ENCODE data around the gene OSGEP.
A peak's percentile ranks its signal among the peaks of the same experiment; 100 is the strongest.

OSGEP gene

DNA sequence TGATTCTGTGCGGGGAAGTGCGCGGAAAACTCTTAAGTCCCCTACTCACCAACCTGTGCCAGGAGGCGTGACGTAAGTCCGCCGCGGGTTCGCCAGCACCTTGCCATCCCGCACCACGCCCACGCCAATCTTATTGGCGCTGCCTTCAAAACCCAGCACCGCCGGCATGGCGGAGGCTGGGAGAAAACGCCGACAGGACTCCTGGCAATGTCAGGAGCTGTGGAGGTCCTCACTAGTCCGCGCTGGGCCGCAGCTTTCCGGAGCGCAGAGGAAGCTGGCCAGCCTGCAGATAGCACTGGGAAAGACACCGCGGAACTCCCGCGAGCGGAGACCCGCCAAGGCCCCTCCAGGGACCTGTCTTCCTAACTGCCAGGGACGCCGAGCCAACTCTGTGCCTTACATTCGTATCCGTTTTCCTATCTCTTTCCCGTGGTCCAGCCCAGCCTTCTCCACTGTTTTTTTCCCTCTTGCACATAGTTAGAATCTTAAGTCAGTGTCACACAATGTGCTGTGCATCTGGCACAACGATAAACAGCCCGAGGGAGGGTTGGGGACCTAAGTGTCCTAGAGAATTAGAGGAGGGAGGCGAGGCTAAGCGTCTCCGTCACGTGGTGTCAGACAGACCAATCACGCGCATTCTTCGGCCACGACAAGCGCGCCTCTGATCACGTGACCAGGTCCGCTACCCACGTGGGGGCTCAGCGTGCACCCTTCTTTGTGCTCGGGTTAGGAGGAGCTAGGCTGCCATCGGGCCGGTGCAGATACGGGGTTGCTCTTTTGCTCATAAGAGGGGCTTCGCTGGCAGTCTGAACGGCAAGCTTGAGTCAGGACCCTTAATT lies at the start of gene OSGEP, which contains the start of gene APEX1:
Gene OSGEP (minus strand): TSS at position 297 of the 839 bp plus-strand sequence. CDS start 129 bp downstream, at position 168.
Gene APEX1 (plus strand): TSS at position 711 of the 839 bp plus-strand sequence. CDS start 420 bp downstream, outside the sequence.
- peak; percentile 99 for DNase-seq

DNA sequence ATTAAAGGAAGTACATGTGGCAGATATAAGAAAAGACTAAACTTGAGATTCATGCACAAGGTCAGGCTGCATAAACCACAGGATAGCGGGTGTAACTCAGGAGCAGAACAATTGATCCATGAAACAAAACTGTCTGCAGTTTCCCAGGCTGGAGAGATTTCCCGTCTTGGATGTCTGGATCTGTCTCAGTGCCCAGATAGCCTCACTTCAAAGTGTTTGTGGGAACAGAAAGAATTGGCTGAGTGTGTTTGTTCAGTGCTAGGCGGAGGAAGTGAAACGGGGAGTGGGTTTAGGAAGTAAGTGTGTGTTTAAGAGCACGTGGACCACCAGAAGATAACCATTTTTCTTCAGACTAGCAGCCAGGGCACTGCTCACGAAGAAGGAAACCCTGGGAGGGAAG lies 49.3 kb upstream of the OSGEP start:
- no peak for DNase-seq

DNA sequence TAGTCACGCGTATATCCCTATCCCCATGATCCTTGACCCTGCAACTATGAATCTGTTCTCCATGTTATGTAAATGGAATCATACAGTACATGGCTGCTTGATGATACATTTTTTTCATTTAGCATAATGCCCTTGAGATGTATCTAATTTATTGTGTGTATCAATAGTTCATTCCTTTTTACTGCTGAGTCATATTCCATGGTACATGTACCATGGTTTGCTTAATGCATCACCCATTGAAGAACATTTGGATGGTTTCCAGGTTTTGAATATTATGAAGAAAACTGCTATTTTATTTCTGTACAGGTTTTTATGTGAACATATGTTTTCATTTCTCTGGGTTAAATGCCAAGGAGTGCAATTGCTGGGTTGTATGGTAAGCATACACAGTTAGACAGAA lies 46.7 kb upstream of the OSGEP start:
- DNase-seq, result no peak

DNA sequence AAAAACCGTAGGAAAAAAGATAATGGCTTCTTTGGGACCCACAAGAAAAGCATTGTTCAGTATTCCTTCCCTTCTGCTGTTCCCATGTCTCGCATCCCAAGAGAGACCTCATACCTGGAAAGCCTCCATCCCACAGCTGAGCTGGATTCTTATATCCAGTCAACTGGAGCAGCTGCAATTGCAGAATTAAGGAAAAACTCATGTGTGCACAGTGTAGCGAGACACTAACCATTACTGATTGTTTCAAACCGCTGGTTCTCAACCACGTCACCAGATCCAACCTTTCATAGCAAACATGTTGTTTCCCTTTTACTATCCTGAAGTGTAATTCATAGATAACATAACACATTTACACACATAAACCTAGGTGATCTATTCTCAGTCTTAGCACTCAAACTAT lies 45.3 kb upstream of the OSGEP start:
- no peak for DNase-seq

DNA sequence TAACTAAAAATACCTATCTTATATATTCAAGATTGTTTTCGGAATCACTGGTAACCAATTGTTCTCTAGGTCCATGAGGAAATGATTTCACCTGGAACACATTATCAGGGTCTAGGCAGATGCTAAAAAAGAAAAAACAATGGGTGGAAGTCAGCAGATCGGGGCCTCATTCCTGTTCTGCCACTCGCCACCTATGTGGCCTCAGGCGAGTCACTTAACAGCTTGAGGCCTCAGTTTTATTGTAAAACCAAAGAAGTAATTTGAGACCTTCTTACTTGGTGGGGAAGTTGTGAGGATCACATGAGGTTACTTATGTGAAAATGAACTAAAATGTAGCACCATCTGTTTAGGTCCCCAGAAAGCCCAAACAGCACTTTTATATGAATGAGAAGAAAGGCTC lies 44.5 kb upstream of the OSGEP start:
- no peak for DNase-seq

DNA sequence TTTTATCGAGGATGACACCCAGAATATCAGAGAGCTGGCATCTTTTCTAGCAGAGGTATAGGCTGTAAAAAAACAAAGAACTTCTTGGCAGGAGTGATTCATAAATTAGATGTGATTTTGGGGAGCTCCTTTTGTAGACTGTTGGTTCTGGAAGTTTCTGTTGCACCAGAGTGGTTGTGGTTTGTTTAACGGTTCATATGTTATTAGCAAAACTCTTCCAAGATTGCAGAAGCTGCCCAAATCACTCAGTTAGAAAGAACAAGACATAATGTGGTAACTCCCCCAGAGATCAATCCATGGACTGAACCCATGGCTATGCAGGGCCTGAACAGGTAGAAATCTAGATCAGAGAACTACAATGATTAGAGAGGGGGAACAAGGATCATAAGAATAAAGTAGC lies 44.0 kb upstream of the OSGEP start:
- DNase-seq, result no peak

DNA sequence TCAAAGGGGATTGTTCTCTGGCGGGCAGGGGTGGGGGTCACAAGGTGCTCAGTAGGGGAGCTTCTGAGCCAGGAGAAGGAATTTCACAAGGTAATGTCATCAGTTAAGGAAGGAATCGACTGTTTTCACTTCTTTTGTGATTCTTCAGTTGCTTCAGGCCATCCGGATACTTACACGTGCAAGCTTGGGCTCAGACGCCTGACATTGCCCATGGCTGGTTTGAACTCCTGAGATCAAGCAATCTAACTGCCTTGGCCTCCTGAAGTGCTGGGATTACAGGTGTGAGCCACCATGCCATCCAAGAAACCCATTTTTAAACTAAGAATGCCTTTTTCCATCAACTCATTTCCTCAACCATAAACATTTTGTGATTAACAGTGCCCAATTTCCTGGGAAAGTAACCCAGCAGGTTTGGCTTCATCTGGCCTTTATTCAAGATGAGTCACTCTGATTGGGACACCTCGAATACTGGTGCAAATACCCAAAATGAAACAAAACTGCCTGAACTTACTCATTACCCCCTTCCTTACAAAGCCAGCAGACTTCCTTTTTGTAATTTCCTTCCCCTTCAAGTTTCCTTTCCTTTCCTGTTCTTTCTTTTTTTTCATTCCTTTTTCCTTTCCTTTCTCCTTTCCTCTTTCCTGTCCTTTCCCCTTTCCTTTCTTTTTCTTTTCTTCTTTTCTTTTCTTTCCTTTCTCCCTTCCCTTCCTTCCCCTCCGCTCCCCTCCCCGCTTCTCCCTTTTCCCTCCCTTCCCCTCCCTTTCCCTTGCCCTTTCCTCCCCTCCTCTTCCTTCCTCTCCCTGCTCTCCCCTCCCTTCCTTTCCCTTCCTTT lies 40.5 kb upstream of the OSGEP start:
- peak; percentile 15 for DNase-seq

DNA sequence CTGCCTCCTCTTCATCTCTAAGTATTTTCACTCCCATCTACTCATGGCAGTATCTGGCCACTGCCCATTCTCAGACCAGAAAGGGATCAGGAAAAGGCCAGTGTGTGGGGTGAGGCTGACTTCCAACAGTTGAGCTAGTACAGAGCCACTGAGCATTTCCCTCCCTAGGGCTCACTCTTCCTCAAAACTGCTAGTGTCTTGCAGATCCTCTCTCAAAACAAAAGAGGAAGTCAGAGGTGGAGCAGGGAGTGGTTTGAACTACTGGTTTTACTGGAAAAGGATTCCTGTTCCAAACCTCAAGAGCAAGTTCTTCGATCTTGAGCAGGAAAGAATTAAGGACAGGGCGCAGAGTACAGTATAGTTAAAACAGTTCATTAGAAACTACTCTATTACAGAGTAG lies 39.0 kb upstream of the OSGEP start:
- DNase-seq, result peak; percentile 10

DNA sequence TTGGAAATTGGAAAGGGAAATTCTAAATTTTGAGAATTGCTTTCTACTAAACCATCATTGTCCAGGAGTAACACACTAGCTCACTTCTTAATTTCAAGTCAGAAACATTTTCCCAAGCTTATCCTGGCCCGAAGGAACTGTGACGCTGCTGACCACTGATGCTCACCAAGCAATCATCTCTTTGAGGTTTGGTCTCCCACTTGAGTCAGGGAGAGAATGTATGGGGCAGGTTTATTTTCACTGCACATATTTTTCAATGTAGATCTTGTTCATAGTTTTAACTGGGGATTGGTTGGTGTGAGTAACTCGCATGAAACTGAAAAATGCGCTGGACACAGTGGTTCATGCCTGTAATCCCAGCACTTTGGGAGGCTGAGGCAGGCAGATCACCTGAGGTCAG lies 37.9 kb upstream of the OSGEP start:
- no peak for DNase-seq

DNA sequence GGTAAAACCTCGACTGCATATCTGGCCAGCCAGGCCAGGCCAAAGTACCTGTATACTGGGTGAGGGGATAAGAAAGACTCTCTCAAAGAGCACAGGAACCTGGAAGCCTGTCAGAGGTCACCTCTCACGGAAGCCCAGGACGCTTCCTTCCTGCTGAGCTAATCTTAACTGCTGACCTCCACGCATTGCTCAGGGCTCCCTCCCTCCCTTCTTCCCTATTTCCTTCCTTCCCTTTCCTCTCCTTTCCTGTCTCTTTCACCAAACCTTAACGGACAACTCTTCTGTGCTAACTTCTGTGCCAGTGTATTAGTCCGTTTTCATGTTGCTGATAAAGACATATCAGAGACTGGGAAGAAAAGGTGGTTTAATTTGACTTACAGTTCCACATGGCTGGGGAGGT lies 36.0 kb upstream of the OSGEP start:
- DNase-seq, result no peak

DNA sequence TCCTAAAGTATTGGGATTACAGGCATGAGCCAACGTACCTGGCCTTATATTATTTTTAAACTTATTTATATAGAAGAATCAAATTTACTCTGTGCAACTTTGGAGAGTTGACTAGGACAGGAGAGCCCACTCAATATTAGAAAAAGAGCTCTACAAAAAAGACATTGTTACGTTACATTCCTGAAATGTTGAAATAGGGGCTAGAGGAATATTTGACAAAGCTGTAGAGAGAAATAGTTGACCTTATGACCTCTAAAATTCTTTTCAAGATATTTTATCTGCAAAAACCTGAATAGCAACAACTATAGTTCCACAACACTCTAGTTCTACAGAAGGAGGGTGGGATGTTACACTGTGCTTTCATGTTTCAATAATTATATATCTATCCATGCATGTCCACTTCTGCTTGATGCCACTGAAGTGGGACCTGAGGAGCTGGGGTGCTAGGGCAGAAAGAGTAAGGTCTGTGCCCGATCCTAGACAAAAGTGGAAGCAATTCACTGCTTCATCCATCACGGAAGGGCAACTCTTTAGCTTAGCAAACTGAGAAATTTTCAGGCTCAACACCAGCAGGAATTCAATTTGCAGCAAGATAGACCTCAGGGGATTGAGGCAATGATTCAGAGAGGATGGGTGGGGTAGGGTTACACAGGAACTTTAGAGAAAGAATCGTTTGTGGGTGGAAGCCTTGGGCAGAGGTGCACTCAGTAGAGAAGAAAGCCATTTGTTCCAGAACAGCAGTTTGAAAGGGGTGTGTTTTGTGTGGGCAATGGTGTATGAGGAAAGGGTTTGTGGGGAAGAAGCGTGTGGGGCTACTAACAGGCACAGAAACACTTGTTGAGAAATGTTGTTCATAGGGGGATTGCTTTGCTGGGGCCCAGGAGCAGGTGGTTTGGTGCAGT lies 34.7 kb upstream of the OSGEP start:
- peak; percentile 65 for DNase-seq

DNA sequence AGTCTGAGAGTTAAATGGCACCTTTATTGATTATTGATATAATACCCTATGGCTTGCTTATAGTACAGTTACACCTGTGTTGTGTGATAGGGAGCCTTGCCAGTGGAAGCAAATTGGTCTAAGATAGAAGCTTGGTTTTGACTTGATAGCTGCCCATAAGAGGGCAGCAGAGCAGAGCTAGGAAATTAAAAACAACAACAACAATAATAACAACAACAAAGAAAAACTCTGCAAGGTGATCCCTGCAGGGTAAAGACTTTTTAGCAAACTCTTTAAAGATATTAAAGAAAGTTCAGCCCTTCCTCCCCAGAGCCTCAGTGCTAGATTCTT lies 32.7 kb upstream of the OSGEP start:
- no peak for DNase-seq

DNA sequence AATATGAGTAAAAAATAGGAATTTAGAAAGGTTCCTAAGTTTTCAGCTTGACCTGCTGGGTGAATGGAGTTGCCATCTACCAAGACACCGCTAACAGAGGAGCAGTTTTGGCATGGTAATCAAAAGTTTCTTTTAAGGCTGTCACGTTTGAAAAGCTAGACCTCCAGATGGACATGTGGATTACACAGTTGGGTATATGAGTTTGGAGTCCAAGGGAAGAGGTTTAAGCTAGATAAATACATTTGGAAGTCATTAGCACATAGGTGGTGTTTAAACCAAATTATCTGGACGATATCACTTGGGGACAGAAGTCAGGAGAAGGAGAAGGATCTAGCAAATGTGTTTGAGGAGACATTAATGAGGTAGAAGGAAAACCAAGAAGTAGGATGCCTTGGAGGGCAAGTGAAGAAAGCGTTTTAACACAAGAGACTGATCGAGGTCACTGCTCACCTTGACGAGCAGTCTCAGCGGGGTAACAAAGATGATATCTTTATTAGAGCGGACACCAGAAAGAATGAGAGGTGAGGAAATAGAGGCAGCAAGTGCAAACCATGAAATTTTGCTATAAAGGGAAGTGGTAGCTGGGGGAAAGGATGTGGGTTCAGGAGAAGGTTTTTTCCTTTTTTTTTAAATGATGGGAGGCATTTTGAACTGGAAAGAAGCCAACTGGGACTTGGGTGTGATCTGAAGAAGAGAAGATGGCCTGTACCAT lies 32.2 kb upstream of the OSGEP start:
- DNase-seq, result no peak

DNA sequence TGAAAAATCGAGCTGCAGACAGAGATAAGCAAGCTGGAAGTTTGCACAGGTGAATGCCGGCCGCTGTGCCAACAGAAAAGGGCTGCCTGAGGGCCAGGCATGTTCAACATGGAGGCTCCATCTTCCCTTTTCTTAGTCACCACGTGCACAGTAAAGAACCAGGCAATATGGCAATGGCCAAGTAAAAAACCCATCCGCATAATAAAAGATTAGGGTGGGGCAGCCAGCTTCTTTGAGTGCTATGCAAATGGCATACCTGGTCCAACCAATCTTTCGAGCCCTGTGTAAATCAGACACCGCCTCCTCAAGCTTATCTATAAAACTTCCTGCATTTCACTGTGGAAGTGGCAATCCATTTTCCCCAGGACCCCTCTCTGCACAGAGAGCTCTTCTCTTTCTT lies 31.3 kb upstream of the OSGEP start:
- no peak for DNase-seq

DNA sequence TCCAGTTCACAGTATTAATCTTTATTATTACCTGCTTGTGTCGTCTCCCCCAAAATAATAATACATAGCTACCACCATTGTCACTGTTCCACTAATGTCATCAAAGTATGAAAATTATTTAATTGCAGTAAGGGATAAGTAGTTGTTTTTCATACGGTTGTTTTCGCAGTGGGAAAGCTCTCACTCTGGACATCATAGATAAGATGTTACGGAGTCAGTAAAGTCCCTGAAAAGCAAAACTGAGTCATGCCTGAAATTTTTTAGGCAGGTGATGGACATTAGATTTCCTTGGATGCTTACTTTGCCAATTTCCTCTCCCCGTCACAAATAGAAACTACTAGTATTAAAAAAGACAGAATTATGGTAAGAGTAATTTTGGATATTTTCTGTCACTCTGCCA lies 27.8 kb upstream of the OSGEP start:
- no peak for DNase-seq

DNA sequence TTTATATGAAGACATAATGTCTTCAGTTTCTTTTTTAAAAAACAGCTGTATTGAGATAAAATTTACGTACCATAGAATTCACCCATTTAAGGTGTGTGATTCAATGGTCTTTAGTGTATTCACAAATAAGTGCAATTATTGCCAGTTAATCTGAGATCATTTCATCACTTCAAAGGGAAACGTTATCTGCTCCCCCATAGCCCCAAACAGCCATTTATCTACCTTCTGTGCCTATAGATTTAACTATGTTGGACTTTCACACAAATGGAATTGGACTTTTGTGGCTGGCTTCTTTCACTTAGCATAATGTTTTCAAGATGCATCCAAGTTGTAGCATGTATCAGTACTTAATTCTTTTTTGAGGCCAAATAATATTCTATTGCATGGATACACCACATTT lies 24.3 kb upstream of the OSGEP start:
- no peak for DNase-seq

DNA sequence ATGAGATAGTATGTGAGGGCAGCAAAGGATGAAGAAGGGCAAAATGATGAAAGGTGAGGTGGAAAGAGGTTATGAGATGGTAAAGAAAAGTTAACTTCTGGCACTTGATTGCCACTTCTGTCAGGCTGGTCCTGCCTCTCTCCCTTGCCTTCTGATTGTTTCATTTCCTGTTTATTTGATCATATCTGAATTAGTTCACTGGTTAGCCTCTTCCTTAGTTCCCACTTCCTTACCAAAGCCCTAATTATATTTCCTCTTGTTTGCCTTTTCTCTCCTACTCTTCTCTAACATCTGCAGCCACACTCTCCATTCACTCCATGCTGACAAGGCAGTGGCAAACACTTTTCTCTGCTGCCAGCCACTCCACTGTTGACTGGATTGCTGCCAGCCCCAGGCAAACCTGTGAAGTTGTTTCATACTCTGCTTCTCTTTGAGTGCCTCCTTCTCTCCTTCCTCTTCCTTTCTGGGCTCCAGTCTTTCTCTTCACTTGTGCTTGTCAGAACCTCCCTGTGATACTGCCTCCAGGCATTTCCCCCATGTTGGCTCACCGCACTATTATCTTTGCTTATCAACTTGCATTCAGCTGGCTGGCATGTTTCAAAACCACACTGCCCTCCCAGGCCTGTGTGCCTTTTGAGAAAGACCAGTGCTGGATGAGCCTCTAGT lies 22.7 kb upstream of the OSGEP start:
- DNase-seq, result peak; percentile 58

DNA sequence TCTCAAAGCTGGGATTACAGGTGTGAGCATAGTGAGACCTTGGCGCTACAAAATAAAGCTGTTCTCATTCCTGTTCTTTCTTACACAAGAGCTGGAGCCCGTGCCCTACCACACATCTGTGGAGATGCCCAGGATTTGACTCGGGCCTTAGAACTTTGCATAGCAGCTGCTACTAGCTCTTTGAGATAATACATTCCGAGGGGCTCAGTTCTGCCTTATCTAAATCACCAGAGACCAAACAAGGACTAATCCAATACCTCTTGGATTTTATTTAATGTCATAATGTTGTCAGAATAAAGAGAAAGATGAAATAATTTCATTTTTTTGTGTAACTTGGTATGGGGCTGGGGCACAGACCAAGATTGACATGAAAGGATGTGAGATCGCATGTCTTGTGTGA lies 22.2 kb upstream of the OSGEP start:
- DNase-seq, result no peak

DNA sequence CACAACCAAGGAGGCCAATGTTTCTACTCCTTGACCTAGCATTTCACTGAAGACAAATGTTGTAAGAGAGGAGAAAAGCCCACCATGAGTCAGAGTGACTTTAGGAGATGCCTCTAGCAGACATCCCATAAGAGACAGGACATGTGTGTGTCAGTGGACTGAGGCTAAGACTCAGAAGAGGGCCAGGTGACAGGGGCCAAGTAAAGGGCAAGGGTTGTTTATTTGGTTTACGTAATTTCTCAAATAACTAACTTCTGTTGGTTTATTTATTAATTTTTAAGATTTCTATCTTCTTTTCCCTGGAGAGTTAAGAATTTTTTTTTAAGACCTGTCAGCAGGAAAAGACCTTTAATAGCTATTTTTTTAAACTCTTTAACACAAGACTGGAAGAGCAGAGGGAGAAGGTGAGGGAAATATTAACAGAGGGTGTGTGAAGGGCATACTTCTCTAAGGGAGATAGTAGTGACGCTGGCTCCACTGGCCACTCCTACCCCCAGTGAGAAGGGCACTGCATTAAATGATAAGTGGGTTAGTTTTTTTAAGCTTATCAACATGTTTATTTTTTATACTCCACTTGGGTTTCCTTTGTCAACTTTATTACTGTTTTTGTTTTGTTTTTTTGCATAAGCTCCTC lies 18.0 kb upstream of the OSGEP start:
- no peak for DNase-seq

DNA sequence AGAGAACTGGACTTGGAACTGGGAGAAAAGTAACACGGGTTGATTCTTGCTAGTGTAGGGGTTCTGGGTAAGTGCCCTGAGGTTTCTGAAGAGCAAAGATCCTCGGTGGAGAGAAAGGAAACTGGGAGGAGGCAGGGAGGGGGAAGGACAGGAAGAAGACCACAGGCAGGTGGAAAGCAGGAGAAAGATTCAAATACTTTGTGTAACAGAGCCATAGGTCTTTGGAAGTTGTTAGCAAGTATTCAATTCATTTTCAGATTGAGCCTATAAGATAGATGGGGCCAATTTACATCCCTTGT lies 15.9 kb upstream of the OSGEP start:
- no peak for DNase-seq

DNA sequence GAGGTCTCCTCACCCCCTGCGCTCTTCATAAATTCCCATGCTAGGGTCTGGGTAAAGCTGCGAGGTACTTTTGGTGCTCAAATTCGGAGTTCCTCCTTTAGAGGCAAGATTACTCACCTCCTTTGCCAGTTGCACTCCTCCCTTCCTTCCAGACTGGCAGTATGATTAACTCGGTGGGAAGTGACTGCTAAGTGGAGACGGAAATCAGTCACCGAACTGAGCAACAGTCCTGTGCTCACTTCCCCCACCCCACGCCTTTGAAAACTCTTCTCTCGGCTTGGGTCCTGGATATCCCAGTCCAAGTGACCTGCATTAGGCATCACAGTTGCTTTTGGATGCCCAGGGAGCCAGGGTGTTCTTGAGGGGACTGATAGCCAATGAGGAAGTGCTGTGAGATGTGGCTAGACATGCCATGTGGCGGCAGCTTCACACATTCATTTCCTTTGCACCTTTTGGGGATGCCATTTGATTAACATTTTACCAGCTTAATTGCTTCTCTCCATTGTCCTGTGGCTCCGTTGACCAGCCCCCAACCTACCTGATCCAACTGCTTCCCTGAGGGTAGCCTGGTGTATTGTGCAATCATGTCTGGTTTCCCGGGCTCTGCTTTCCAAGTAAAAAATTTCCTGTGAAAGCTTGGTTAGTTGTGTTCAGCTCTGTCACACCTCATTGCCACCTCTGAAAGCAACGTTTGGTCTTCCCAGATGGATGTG lies 15.4 kb upstream of the OSGEP start:
- DNase-seq, result peak; percentile 82
